ENCODE measurements around the gene MUCL3. TPM values are rescaled to one million over a fixed set of nuclear protein-coding genes. Genes with fewer than 3 reads are reported as not detected.
A peak's percentile ranks its signal among the peaks of the same experiment; 100 is the strongest.

The MUCL3 gene
- total RNA-seq, 4 donors from 2014 or later, result under 0.01 TPM; not detected in 3

DNA sequence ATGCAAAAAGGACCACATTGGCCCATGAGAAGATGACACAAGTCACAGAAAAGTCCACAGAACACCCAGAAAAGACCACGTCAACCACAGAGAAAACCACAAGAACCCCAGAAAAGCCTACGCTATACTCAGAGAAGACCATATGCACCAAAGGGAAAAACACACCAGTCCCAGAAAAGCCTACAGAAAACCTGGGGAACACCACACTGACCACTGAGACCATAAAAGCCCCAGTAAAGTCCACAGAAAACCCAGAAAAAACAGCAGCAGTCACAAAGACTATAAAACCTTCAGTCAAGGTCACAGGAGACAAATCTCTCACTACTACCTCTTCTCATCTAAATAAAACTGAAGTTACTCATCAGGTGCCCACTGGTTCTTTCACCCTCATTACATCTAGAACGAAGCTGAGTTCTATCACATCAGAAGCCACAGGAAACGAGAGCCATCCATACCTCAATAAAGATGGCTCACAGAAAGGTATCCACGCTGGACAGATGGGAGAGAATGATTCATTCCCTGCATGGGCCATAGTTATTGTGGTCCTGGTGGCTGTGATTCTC, 11.2 kb downstream of the MUCL3 start:
- no peaks in the 10 kb centered on the region for H3K27me3 ChIP-seq
- H3K36me3 ChIP-seq, result no peaks in the 10 kb centered on the region
- intact Hi-C loops (cut with DNase I; ENCODE audit: low total_unique reads), result no loop called here
- DNase-seq, result no peak
- H3K4me1 ChIP-seq, result no peaks in the 10 kb centered on the region
- TF ChIP-seq, protein P1, sequence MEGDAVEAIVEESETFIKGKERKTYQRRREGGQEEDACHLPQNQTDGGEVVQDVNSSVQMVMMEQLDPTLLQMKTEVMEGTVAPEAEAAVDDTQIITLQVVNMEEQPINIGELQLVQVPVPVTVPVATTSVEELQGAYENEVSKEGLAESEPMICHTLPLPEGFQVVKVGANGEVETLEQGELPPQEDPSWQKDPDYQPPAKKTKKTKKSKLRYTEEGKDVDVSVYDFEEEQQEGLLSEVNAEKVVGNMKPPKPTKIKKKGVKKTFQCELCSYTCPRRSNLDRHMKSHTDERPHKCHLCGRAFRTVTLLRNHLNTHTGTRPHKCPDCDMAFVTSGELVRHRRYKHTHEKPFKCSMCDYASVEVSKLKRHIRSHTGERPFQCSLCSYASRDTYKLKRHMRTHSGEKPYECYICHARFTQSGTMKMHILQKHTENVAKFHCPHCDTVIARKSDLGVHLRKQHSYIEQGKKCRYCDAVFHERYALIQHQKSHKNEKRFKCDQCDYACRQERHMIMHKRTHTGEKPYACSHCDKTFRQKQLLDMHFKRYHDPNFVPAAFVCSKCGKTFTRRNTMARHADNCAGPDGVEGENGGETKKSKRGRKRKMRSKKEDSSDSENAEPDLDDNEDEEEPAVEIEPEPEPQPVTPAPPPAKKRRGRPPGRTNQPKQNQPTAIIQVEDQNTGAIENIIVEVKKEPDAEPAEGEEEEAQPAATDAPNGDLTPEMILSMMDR (IDR thresholded peaks at IDR 0.05), result no peak
- no peak for TF ChIP-seq POLR2A (IDR thresholded peaks at IDR 0.05)
- no peaks in the 10 kb centered on the region for H3K9me3 ChIP-seq
- H3K4me3 ChIP-seq, result no peak overlapping the region
- H3K27ac ChIP-seq, result no peak overlapping the region

DNA sequence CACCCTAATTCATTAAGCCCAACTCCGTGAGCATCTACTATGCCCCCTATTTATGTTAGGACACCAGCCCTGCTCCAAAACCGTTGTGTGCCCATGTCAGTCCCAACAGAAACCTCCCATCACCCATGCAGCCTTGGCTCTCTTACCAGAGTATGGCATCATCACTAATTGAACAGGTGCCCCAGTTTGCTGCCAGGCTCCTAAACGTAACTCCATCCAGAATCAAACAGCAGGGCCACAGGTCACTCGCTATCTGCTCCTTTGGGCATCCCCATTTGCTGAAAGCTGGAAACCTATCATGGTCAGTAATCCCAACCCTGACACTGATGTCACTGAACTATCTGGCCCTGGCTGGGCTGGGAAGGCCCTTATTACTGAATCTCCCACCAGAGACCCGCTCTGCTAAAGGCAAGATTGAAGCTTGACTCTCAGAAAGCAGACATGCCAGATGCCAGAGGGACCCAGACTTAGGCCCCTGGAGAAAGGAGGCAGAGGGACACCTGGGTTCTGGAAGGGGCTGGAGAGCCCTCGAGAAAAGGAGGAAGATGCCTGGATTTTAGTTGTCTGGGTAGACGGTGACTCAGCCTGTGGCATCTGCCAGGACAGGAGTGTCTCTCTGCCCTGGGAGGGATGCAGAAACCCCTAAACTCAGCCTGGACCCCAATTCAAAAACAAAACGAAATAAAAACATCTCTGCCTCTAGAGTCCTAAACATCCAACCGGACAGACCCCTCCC, 14.0 kb downstream of the MUCL3 start:
- no peaks in the 10 kb centered on the region for H3K27me3 ChIP-seq
- H3K9me3 ChIP-seq, result no peaks in the 10 kb centered on the region
- no peak for DNase-seq
- peak overlapping the region in 1 of 2 donors; percentile 36 for H3K27ac ChIP-seq
- no peaks in the 10 kb centered on the region for H3K36me3 ChIP-seq
- intact Hi-C loops (cut with DNase I; ENCODE audit: low total_unique reads), result no loop called here
- no peaks in the 10 kb centered on the region for H3K4me1 ChIP-seq
- peak overlapping the region; percentile 33 to 43 for H3K4me3 ChIP-seq
- TF ChIP-seq POLR2A (IDR thresholded peaks at IDR 0.05), result no peak
- TF ChIP-seq, protein P1 (IDR thresholded peaks at IDR 0.05), result no peak

DNA sequence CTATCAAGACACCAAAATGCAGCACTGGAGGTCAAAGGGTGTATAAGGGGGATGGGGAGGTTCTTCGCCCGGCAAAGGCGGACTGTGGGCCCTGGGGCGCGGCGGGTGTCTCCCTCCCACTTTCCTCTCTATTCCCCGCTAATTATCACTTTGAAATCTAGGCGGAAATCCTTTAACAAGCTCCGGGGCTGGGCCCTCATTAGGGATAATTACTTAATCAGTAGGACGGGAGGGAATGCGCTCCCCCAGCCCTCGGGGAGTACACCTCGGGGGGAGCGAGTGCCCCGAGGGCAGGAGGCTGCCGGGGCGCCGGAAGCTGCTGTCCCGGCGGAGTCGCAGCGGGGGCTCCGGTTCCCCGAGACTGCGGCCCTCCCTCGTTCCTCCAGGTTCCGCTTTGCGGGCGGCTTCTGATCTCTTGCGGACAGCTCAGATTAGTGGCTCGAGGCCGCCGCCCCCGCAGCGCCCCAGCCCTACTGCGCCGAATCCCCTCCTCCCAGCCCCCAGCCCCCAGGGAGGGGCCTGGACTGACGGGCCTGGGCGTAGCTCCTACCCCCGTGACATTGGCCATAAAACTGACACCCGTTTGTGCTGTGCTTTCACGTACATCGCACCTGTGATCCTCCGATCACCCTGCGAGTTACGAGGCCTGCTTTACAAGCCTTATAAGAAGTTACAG, 14.7 kb downstream of the MUCL3 start:
- Histone ChIP-seq H3K27me3 (no peaks in the 10 kb centered on the region), H3K27ac (peak overlapping the region; percentile 36 to 43), H3K36me3 (no peaks in the 10 kb centered on the region), H3K9me3 (no peaks in the 10 kb centered on the region), H3K4me1 (no peaks in the 10 kb centered on the region), H3K4me3 (peak overlapping the region; percentile 33 to 43)
- intact Hi-C loops (cut with DNase I; ENCODE audit: low total_unique reads), result no loop called here
- TF ChIP-seq POLR2A (IDR thresholded peaks at IDR 0.05), result no peak
- TF ChIP-seq, protein P1 (IDR thresholded peaks at IDR 0.05), result no peak
- peak; percentile 42 to 76 for DNase-seq

DNA sequence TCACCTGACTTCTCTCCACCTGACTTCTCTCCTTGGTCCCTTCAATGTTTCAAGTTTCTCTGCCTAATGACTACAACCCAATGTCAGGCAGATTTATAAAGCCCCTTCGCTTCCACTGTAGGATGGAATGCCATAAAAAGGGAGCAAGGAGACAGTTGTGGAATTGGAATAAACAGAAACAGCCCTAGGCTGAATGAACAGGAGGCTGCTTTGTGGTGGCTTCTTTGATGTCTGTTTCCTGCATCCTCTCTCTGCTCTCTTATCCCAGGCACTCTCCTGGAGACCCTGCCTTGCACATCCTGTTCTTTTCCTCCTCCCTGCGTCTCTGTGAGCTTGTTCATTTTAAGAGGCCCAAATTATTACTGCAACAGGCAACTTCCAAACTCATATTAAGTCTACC, 16.9 kb downstream of the MUCL3 start:
- H3K27me3 ChIP-seq, result no peaks in the 10 kb centered on the region
- no peak for TF ChIP-seq POLR2A (IDR thresholded peaks at IDR 0.05)
- TF ChIP-seq, protein P1 (IDR thresholded peaks at IDR 0.05), result no peak
- no peaks in the 10 kb centered on the region for H3K9me3 ChIP-seq
- no peak overlapping the region for H3K4me3 ChIP-seq
- no peak for DNase-seq
- intact Hi-C loops (cut with DNase I; ENCODE audit: low total_unique reads), result no loop called here
- H3K36me3 ChIP-seq, result no peaks in the 10 kb centered on the region
- no peak overlapping the region for H3K27ac ChIP-seq
- no peaks in the 10 kb centered on the region for H3K4me1 ChIP-seq

Data from uterus (tissue), 4 donors.